ENCODE data around the gene BCL7A. TPM values are rescaled to one million over a fixed set of nuclear protein-coding genes. Genes with fewer than 3 reads are reported as not detected.

Gene BCL7A
- total and polyA plus RNA-seq, 2 experiments from 2014 or later, result 12.7 to 14.9 TPM

GRCh38 chr12:122060081-122060501 lies 38.4 kb downstream of the BCL7A start:
- Histone ChIP-seq H3K4me2 (no peak overlapping the region), H3K79me2 (replicated peaks; ENCODE audit: insufficient read depth) (0 out of 2 replicates have a peak, but pooled peaks cover 4% of the 10 kb centered on the region), H3K4me3 (no peak overlapping the region), H3K9me2 (ENCODE audit: insufficient read depth) (no peaks in the 10 kb centered on the region), H3F3A (replicated peaks; ENCODE audit: low read depth) (no peaks in the 10 kb centered on the region), H3K36me3 (ENCODE audit: insufficient read depth) (no peaks in the 10 kb centered on the region; the same call in 1 of the 2 replicates), H2AFZ (no peak overlapping the region), H3K27me3 (ENCODE audit: insufficient read depth) (no peaks in the 10 kb centered on the region), H3K4me1 (ENCODE audit: insufficient read depth) (peaks cover 7% of the 10 kb centered on the region; the same call in 1 of the 2 replicates), H3K27ac (ENCODE audit: low read depth) (no peak overlapping the region; the same call in 1 of the 2 replicates), H4K20me1 (replicated peaks; ENCODE audit: insufficient read depth) (no peaks in the 10 kb centered on the region)
- DNase-seq (ENCODE audit: low spot score) (no peak), ATAC-seq (no peak)
- peaks cover 51% of the 10 kb centered on the region for H3K36me3 Mint-ChIP-seq (ENCODE audit: low read depth)
- peaks cover 21% of the 10 kb centered on the region for H3K4me1 Mint-ChIP-seq
- H3K9me3 Mint-ChIP-seq, result peaks cover 4% of the 10 kb centered on the region; the same call in 1 of the 3 replicates
- peaks cover 12% of the 10 kb centered on the region for H3K27me3 Mint-ChIP-seq (ENCODE audit: insufficient read depth, low read depth, poor library complexity)
- no peak overlapping the region for H3K27ac Mint-ChIP-seq
- TF ChIP-seq EZH2phosphoT487 (IDR thresholded peaks at IDR 0.05; ENCODE audit: unreplicated experiment) (no peak), CTCF (conservative IDR thresholded peaks at IDR 0.05; ENCODE audit: low read depth in 2 of 2) (no peak), JUNB (IDR thresholded peaks at IDR 0.05; ENCODE audit: unreplicated experiment) (no peak), CREB1 (CRISPR knock-in tag; IDR thresholded peaks at IDR 0.05; ENCODE audit: low read depth) (no peak), ETS1 (IDR thresholded peaks at IDR 0.05) (no peak), EZH2 (IDR thresholded peaks at IDR 0.05; ENCODE audit: low read depth, unreplicated experiment) (no peak), ZNF114 (CRISPR knock-in tag; IDR thresholded peaks at IDR 0.05) (no peak), STAT1 (IDR thresholded peaks at IDR 0.05; ENCODE audit: unreplicated experiment) (no peak), ZNF331 (CRISPR knock-in tag; IDR thresholded peaks at IDR 0.05; ENCODE audit: low read depth) (no peak), REST (IDR thresholded peaks at IDR 0.05; ENCODE audit: unreplicated experiment) (no peak), ZNF462 (CRISPR knock-in tag; IDR thresholded peaks at IDR 0.05) (no peak)
- no peak overlapping the region for H3K4me3 Mint-ChIP-seq
